Stomach (tissue), 4 donors: ENCODE results near the gene TOMM34.

ENCODE experiments used
- CTCF ChIP-seq, 7 experiments: fragments of 450-650 bp in 4 of 7; fragments of 200-600 bp in 3 of 7; sonication (generic) in 3 of 7; IDR thresholded peaks; one replicate each; pipeline ENCODE4 v1.5.1; 2016 to 2019; ENCODE audit warnings: antibody characterized with exemption in 7 of 7, control low read depth in 2 of 7, mild to moderate bottlenecking in 1 of 7
- POLR2A ChIP-seq, 4 donors: fragments of 450-650 bp; IDR thresholded peaks; one replicate each; pipeline ENCODE4 v1.6.1; 2016; ENCODE audit warnings: antibody characterized with exemption in 4 of 4, control low read depth in 2 of 4, mild to moderate bottlenecking in 1 of 4, moderate library complexity in 1 of 4

DNA sequence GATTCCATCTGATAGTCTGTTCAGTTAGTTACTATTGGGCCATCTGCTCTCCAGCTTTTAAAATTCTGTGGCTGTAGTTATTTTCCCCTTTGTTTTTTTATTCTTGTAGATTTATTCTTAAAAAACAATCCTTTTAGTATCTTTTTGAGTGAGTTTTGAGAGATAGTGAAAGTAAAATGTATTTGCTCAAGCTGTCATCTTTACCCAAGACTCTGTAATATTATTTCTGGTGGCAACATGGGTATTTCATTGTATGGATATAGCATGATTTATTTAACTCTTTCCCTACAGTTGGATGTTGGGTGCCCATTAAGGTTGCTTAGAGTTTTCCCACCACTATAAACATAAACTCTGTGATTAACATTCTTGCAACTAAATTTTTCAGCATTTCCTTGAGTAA lies 30.8 kb upstream of the TOMM34 start:
- TF ChIP-seq CTCF (IDR thresholded peaks at IDR 0.05) (no peak), POLR2A (IDR thresholded peaks at IDR 0.05) (no peak)
